ENCODE data around the gene FOXP1. TPM values are rescaled to one million over a fixed set of nuclear protein-coding genes. Genes with fewer than 3 reads are reported as not detected.

The FOXP1 gene
- total and polyA plus RNA-seq, 2 of the 8 experiments (the other 6 are each of a cell fraction or from before 2014, with no cell fraction given) = 13.9 to 25.4 TPM

GRCh38 chr3:71570546-71570945 is 13.0 kb downstream of the FOXP1 start (continued):
- TF ChIP-seq POLR2A (IDR thresholded peaks at IDR 0.05; ENCODE audit: control extremely low read depth in 1 of 2, low read depth in 2 of 2, low read length in 2 of 2) (no peak), ATF3 (IDR thresholded peaks at IDR 0.05; ENCODE audit: insufficient read depth, low read depth, low read length) (no peak)

All from H1 (cell line).